Testis (tissue), 5 donors: ENCODE results near the gene ZXDA. TPM values are rescaled to one million over a fixed set of nuclear protein-coding genes. Genes with fewer than 3 reads are reported as not detected.
"Not testable (repeated sequence)": the region's sequence is repeated elsewhere in the genome, so short reads cannot be mapped to it uniquely, and the experiment has no call there.

ENCODE experiments used
- DNase-seq: peaks from one replicate; pipeline ENCODE4 v3.0.0-alpha.2; 2019
- H3K27ac ChIP-seq, 2 donors: fragments of 200-600 bp; sonication (generic); one replicate each; pipeline ENCODE4 v1.5.1; 2019
- H3K27me3 ChIP-seq: fragments of 200-600 bp; sonication (generic); one replicate; pipeline ENCODE4 v1.5.1; 2019
- H3K36me3 ChIP-seq: fragments of 200-600 bp; sonication (generic); one replicate; pipeline ENCODE4 v1.5.1; 2017; ENCODE audit warnings: low read depth; ENCODE audit errors: missing control alignments
- H3K4me1 ChIP-seq: fragments of 200-600 bp; sonication (generic); one replicate; pipeline ENCODE4 v1.5.1; 2019
- H3K4me3 ChIP-seq, 2 donors: fragments of 200-600 bp; sonication (generic); one replicate each; pipeline ENCODE4 v1.5.1; 2017 to 2019
- H3K9me3 ChIP-seq: fragments of 200-600 bp; sonication (generic); one replicate; pipeline ENCODE4 v1.5.1; 2017
- CTCF ChIP-seq, 3 experiments: fragments of 450-650 bp in 2 of 3; fragments of 200-600 bp in 1 of 3; sonication (generic) in 1 of 3; IDR thresholded peaks; one replicate each; pipeline ENCODE4 v1.5.1; 2016 to 2019; ENCODE audit warnings: antibody characterized with exemption in 3 of 3, mild to moderate bottlenecking in 2 of 3, moderate library complexity in 1 of 3
- POLR2A ChIP-seq: fragments of 450-650 bp; IDR thresholded peaks from one replicate; pipeline ENCODE4 v1.6.1; 2017; ENCODE audit warnings: antibody characterized with exemption, mild to moderate bottlenecking, moderate library complexity
- whole genome bisulfite sequencing, 2 donors: methylation state at CpG; one replicate each; pipeline ENCODE4 v1.1.5; 2018; 5-methylcytosine and 5-hydroxymethylcytosine counted together
- intact Hi-C: fragments of 100-400 bp; cut with DNase I; formaldehyde crosslinking; loops from one replicate; pipeline ENCODE4 v1.15.1; 2023; ENCODE audit warnings: low total_unique reads
- long read RNA-seq, 2 donors: transcript quantifications; one replicate each; lab custom pipeline, GENCODE V29; 2026
- polyA plus RNA-seq: library from polyadenylated mRNA; stranded (reverse); fragments of 350-450 nt; fragmentation: Illumina TruSeq; extraction: RNeasy Lipid Tissue Mini Kit (QIAGEN cat#74804); gene quantifications from one replicate; pipeline ENCODE4 v1.2.3, GENCODE V29; 2014; ENCODE audit warnings: low read depth, low replicate concordance; ENCODE audit not compliant: insufficient read depth
- total RNA-seq, 2 donors: library from RNA; depleted of rRNA; stranded (reverse); fragments of >200 nt; gene quantifications; one replicate each; pipeline ENCODE4 v1.2.3, GENCODE V29; 2016

Gene ZXDA
- total RNA-seq (1 to 10 TPM; 4.7 to 5.2 TPM), polyA plus RNA-seq (1.4 TPM)
- long read RNA-seq, donor 1, full-length matches to known transcripts, result 13 of 13 reads
- long read RNA-seq, donor 1, partial matches to known transcripts, result 0 of 13 reads
- long read RNA-seq, donor 1, other reads (novel, unspliced or antisense), result 0 of 13 reads
- long read RNA-seq, donor 2, full-length matches to known transcripts, result 7 of 7 reads
- long read RNA-seq, donor 2, partial matches to known transcripts, result 0 of 7 reads
- long read RNA-seq, donor 2, other reads (novel, unspliced or antisense), result 0 of 7 reads

GRCh38 chrX:57910287-57910912 is at the start of gene ZXDA:
TSS of gene ZXDA (minus strand) at chrX:57910458. CDS start at chrX:57910420, 38 bp downstream.
- H3K27me3 ChIP-seq, H3K9me3 ChIP-seq, H3K4me1 ChIP-seq, DNase-seq, H3K36me3 ChIP-seq, intact Hi-C loops: not testable (repeated sequence)
- Histone ChIP-seq H3K4me3 (peak within 1 kb of the TSS; percentile 44 to 45), H3K27ac (peak within 1 kb of the TSS; percentile 79 to 88)
- WGBS, 2 donors, result 7% methylated on average over 5 to 6 of the region's 35 CpGs

- intact Hi-C loops, result no loop called here
- Histone ChIP-seq H3K27ac (no peak overlapping the region), H3K4me3 (no peak overlapping the region), H3K9me3 (no peaks in the 10 kb centered on the region), H3K27me3 (no peaks in the 10 kb centered on the region), H3K36me3 (no peaks in the 10 kb centered on the region), H3K4me1 (no peaks in the 10 kb centered on the region)
- TF ChIP-seq CTCF (IDR thresholded peaks at IDR 0.05) (no peak), POLR2A (no peak)
- no peak for DNase-seq
- WGBS, 2 donors, result no CpG with 5 or more reads among the region's 1 CpG
Measured at GRCh38 chrX:57952320-57952678, 42.0 kb upstream of the ZXDA start.

GRCh38 chrX:57951666-57952319 is 41.5 kb upstream of the ZXDA start:
- intact Hi-C loops, result no loop called here
- no peak overlapping the region for H3K27ac ChIP-seq
- TF ChIP-seq CTCF (IDR thresholded peaks at IDR 0.05) (no peak), POLR2A (no peak)
- no peak for DNase-seq
- H3K4me3 ChIP-seq, result no peak overlapping the region
- H3K27me3 ChIP-seq, result no peaks in the 10 kb centered on the region
- no peaks in the 10 kb centered on the region for H3K36me3 ChIP-seq
- H3K9me3 ChIP-seq, result no peaks in the 10 kb centered on the region
- no peaks in the 10 kb centered on the region for H3K4me1 ChIP-seq
- 33% methylated on average over 1 of the region's 2 CpGs; no CpG with 5 or more reads in 1 of the 2 donors for WGBS, 2 donors

- WGBS, 2 donors, result 65 to 67% methylated on average over 1 to 6 of the region's 6 CpGs
- intact Hi-C loops, result no loop called here
- TF ChIP-seq CTCF (IDR thresholded peaks at IDR 0.05) (no peak), POLR2A (no peak)
- Histone ChIP-seq H3K27me3 (no peaks in the 10 kb centered on the region), H3K4me3 (no peak overlapping the region), H3K4me1 (no peaks in the 10 kb centered on the region), H3K27ac (no peak overlapping the region), H3K36me3 (no peaks in the 10 kb centered on the region), H3K9me3 (no peaks in the 10 kb centered on the region)
- DNase-seq, result no peak
Measured at GRCh38 chrX:57933321-57933720, 23.1 kb upstream of the ZXDA start.

GRCh38 chrX:57932266-57932665 is 22.0 kb upstream of the ZXDA start:
- H3K9me3 ChIP-seq, result no peaks in the 10 kb centered on the region
- no peak overlapping the region for H3K27ac ChIP-seq
- no peaks in the 10 kb centered on the region for H3K27me3 ChIP-seq
- H3K4me1 ChIP-seq, result no peaks in the 10 kb centered on the region
- DNase-seq, result no peak
- no peak overlapping the region for H3K4me3 ChIP-seq
- intact Hi-C loops, result no loop called here
- TF ChIP-seq CTCF (IDR thresholded peaks at IDR 0.05) (no peak), POLR2A (no peak)
- 45 to 61% methylated on average over 2 of the region's 2 CpGs for WGBS, 2 donors
- H3K36me3 ChIP-seq, result no peaks in the 10 kb centered on the region
